ENCODE results near the gene ADCK1. TPM values are rescaled to one million over a fixed set of nuclear protein-coding genes. Genes with fewer than 3 reads are reported as not detected.
A peak's percentile ranks its signal among the peaks of the same experiment; 100 is the strongest.

ADCK1 gene
- total and polyA plus RNA-seq, 9 of the 15 experiments (the other 6 are each of a cell fraction or from before 2014, with no cell fraction given): 2.8 to 8.9 (median 4.3) TPM

GRCh38 chr14:77853919-77854318 lies 54.0 kb downstream of the ADCK1 start (continued):
- TF ChIP-seq CLOCK (CRISPR knock-in tag; IDR thresholded peaks at IDR 0.05; ENCODE audit: borderline replicate concordance): no peak
- TF ChIP-seq ETS2 (tag; IDR thresholded peaks at IDR 0.05; ENCODE audit: borderline replicate concordance, poor library complexity, severe bottlenecking): no peak
- peak; percentile 72 for TF ChIP-seq MEIS2 (IDR thresholded peaks at IDR 0.05; ENCODE audit: partially characterized antibody)
- no peak for TF ChIP-seq ZBTB8A (IDR thresholded peaks at IDR 0.05; ENCODE audit: partially characterized antibody)
- TF ChIP-seq NR2C1 (IDR thresholded peaks at IDR 0.05): no peak
- no peak for TF ChIP-seq NR2C1 (tag; IDR thresholded peaks at IDR 0.05)
- no peak for TF ChIP-seq STAG1 (CRISPR knock-in tag; IDR thresholded peaks at IDR 0.05; ENCODE audit: borderline replicate concordance)
- TF ChIP-seq PPARD (CRISPR knock-in tag; IDR thresholded peaks at IDR 0.05): no peak
- TF ChIP-seq ZNF695 (CRISPR knock-in tag; IDR thresholded peaks at IDR 0.05): no peak
- no peak for TF ChIP-seq ZNF316 (IDR thresholded peaks at IDR 0.05)

GRCh38 chr14:77856941-77857340 lies 57.0 kb downstream of the ADCK1 start:
- WGBS (ENCODE audit: insufficient coverage, low coverage, missing lambda C conversion rate): 27% methylated on average over 5 of the region's 6 CpGs
- Histone ChIP-seq H3K9me1 (ENCODE audit: control insufficient read depth, insufficient read depth, low read length) (peaks cover 2% of the 10 kb centered on the region), H2AFZ (ENCODE audit: low read depth, low read length) (0 out of 2 replicates have a peak overlapping the region, but pooled peaks have one; percentile 22), H3K9me3 (replicated peaks; ENCODE audit: control insufficient read depth, insufficient read depth, low read depth, low read length) (no peaks in the 10 kb centered on the region; the same call in 1 of the 2 replicates), H3K9ac (ENCODE audit: insufficient read depth in 1 of 2, low read depth in 2 of 2, low read length in 2 of 2) (no peak overlapping the region), H3K79me2 (ENCODE audit: control insufficient read depth, insufficient read depth, low read length) (no peaks in the 10 kb centered on the region), H3K4me1 (replicated peaks in 1 of 2; ENCODE audit: control insufficient read depth in 2 of 2, insufficient read depth in 2 of 2, low read length in 2 of 2) (peaks cover 26 to 32% of the 10 kb centered on the region in 2 experiments), H3K4me2 (ENCODE audit: insufficient read depth, low read length) (no peak overlapping the region), H3K27me3 (ENCODE audit: control insufficient read depth in 2 of 2, insufficient read depth in 2 of 2, low read length in 2 of 2) (no peaks in the 10 kb centered on the region), H4K20me1 (replicated peaks; ENCODE audit: control insufficient read depth, insufficient read depth, low read length) (no peaks in the 10 kb centered on the region), H3K4me3 (no peak overlapping the region), H3K27ac (ENCODE audit: extremely low read depth, low read depth, low read length) (no peak overlapping the region), H3K36me3 (ENCODE audit: control insufficient read depth, insufficient read depth, low read length) (no peaks in the 10 kb centered on the region; the same call in 2 of the 3 replicates)
- TF ChIP-seq SETDB1 (IDR thresholded peaks at IDR 0.05; ENCODE audit: low read length) (no peak), ZBTB12 (CRISPR knock-in tag; IDR thresholded peaks at IDR 0.05) (no peak), ZNF511 (CRISPR knock-in tag; IDR thresholded peaks at IDR 0.05) (no peak), TRIM24 (IDR thresholded peaks at IDR 0.05) (no peak), CTCF (IDR thresholded peaks at IDR 0.05 in 2 of 3, conservative IDR thresholded peaks at IDR 0.05 in 1 of 3; ENCODE audit: insufficient read depth in 2 of 3, low read depth in 1 of 3, low read length in 3 of 3) (0 out of 6 replicates have a peak, but pooled peaks of 1 of the 3 experiments have one; percentile 10)
- FAIRE-seq: no peak
- peak in 1 of 4 experiments; percentile 36 for DNase-seq (ENCODE audit: extremely low read depth in 1 of 4, low spot score in 3 of 4)
- ChIA-PET POLR2A (no interaction called here), CTCF (ENCODE audit: low intra/inter-chr PET ratio) (no interaction called here)
- ATAC-seq: peak; percentile 69
- BruUV-seq (replicated peaks): no TSS peak
- intact Hi-C loops (cut with micrococcal nuclease): no loop called here
- in situ Hi-C loops (cut with MboI): no loop called here

Measured in K562 (cell line).